Tibial artery (tissue), 4 donors: ENCODE results near the gene KRT77.

Experiments
- DNase-seq, 2 donors: peaks; one replicate each; pipeline ENCODE4 v3.0.0-alpha.2; 2019
- H3K27ac ChIP-seq, 2 donors: fragments of 200-600 bp; sonication (generic) in 1 of 2; 1 replicate in 1 of 2; 2 replicates in 1 of 2; pipeline ENCODE4 v1.5.1; 2018 to 2019; ENCODE audit warnings: mild to moderate bottlenecking in 1 of 2
- H3K27me3 ChIP-seq, 2 donors: fragments of 200-600 bp; sonication (generic) in 1 of 2; one replicate each; pipeline versions ENCODE4 v1.5.1 to v1.6.0; 2016 to 2019
- H3K36me3 ChIP-seq, 3 donors: fragments of 200-600 bp; sonication (generic) in 2 of 3; one replicate each; pipeline ENCODE4 v1.5.1; 2016 to 2019; ENCODE audit warnings: mild to moderate bottlenecking in 2 of 3
- H3K4me1 ChIP-seq, 4 donors: fragments of 200-600 bp; sonication (generic) in 2 of 4; 1 replicate in 3 of 4; 2 replicates in 1 of 4; pipeline ENCODE4 v1.5.1; 2016 to 2019
- H3K4me3 ChIP-seq, 2 donors: fragments of 200-600 bp; sonication (generic) in 1 of 2; 1 replicate in 1 of 2; 2 replicates in 1 of 2; pipeline ENCODE4 v1.5.1; 2018 to 2019; ENCODE audit warnings: mild to moderate bottlenecking in 2 of 2
- H3K9me3 ChIP-seq, 3 donors: fragments of 200-600 bp; sonication (generic) in 1 of 3; one replicate each; pipeline ENCODE4 v1.5.1; 2016 to 2019
- intact Hi-C: fragments of 100-400 bp; cut with DNase I; formaldehyde crosslinking; loops from one replicate; pipeline ENCODE4 v1.15.0; 2023; ENCODE audit warnings: low total_unique reads
- TF ChIP-seq, protein P1 (sequence below), 2 experiments: fragments of 200-600 bp in 1 of 2; fragments of 450-650 bp in 1 of 2; IDR thresholded peaks; one replicate each; pipeline ENCODE4 v1.5.1; 2017 to 2019; ENCODE audit warnings: antibody characterized with exemption in 2 of 2, mild to moderate bottlenecking in 1 of 2, moderate library complexity in 1 of 2

The KRT77 gene

DNA sequence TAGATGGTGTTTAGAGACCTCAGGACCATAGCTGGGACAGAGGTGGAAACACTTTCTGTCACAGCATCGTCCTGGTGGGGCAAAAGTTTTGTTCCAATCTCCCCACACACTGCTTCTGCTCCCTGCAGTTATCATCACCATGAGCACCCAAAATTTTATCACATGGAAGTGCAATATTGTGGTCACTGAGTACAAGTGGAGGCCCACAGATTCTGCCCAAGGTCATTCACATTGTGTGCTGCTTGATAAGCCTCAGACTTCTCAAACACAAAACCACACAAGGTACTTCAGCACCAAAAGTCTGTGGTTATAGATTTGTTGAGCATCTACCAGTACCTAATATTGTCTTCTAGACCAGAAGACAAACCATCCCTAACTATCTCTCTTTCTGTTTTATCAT is 554 bp upstream of the KRT77 start:
- no peaks in the 10 kb centered on the region for H3K9me3 ChIP-seq
- no peak overlapping the region for H3K27ac ChIP-seq
- intact Hi-C loops: no loop called here
- DNase-seq: no peak
- no peak overlapping the region for H3K4me3 ChIP-seq
- no peaks in the 10 kb centered on the region for H3K4me1 ChIP-seq
- no peaks in the 10 kb centered on the region for H3K36me3 ChIP-seq
- TF ChIP-seq, protein P1, sequence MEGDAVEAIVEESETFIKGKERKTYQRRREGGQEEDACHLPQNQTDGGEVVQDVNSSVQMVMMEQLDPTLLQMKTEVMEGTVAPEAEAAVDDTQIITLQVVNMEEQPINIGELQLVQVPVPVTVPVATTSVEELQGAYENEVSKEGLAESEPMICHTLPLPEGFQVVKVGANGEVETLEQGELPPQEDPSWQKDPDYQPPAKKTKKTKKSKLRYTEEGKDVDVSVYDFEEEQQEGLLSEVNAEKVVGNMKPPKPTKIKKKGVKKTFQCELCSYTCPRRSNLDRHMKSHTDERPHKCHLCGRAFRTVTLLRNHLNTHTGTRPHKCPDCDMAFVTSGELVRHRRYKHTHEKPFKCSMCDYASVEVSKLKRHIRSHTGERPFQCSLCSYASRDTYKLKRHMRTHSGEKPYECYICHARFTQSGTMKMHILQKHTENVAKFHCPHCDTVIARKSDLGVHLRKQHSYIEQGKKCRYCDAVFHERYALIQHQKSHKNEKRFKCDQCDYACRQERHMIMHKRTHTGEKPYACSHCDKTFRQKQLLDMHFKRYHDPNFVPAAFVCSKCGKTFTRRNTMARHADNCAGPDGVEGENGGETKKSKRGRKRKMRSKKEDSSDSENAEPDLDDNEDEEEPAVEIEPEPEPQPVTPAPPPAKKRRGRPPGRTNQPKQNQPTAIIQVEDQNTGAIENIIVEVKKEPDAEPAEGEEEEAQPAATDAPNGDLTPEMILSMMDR (IDR thresholded peaks at IDR 0.05): no peak
- H3K27me3 ChIP-seq: peaks cover 0 to 45% of the 10 kb centered on the region in 2 donors

DNA sequence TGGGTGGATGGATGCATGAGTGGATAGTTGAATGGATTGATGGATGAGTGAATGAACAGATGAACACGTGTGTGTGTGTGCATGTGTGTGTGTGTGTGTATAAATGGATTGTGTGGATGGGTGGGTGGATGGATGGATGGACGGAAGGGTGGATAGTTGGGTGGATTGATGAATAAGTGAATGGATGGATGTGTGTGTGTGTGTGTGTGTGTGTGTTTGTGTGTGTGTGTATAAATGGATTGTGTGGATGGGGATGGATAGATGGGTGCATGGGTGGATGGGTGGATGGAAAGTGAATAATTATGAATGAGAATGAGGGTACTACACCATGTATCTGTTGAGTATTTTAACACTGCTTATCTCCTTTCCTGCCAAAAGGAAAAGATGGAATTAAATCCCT is 986 bp downstream of the KRT77 start:
- no peaks in the 10 kb centered on the region for H3K4me1 ChIP-seq

DNA sequence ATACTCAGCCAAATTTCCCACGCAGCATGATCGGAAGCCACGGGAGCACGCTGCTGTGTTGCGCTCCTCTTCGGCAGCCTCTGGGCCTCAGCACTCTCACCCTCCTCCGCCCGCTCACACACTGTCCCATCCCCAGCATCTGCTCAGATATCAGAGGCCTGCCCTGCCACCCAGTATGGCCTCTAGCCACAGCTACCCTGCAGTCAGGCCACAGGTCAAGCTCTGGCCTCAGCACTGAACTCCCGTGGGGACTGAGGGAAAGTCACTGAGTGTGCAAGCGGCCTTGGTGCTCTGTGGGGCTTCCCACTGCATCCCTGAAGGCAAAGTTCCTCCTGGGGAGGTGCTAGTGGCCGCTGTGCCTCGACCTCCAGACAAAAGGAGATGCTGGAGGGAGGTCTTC is 2.0 kb downstream of the KRT77 start:
- TF ChIP-seq, protein P1 (IDR thresholded peaks at IDR 0.05): no peak
- intact Hi-C loops: no loop called here
- Histone ChIP-seq H3K36me3 (no peaks in the 10 kb centered on the region), H3K27me3 (peaks cover 0 to 54% of the 10 kb centered on the region in 2 donors), H3K4me3 (no peak overlapping the region), H3K27ac (no peak overlapping the region), H3K4me1 (no peaks in the 10 kb centered on the region), H3K9me3 (no peaks in the 10 kb centered on the region)
- no peak for DNase-seq

More for the DNA sequence above, 986 bp downstream of the KRT77 start:
- DNase-seq: no peak
- Histone ChIP-seq H3K27me3 (peaks cover 0 to 58% of the 10 kb centered on the region in 2 donors), H3K36me3 (no peaks in the 10 kb centered on the region), H3K27ac (no peak overlapping the region), H3K4me3 (no peak overlapping the region), H3K9me3 (no peaks in the 10 kb centered on the region)
- TF ChIP-seq, protein P1 (IDR thresholded peaks at IDR 0.05): no peak
- intact Hi-C loops: no loop called here

DNA sequence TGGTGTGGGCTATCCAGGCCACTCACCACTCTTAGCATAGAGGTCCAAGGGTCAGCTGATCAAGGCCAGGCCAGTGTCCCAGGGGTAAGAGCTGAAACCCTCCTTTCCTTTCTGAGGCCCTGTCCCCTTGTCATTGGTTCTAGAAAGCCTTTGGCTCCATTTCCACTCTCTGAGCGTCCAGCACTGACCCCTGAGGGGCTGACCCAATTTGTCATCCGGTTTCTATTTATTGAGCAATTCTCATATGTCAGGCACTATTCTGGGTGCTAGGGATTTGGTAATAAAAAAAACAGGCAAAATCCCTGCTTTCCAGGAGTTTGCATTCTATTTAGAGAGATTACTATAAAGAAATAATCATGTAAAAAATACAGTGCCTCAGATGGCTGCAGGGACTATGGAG is 3.4 kb downstream of the KRT77 start:
- H3K4me3 ChIP-seq: no peak overlapping the region
- TF ChIP-seq, protein P1 (IDR thresholded peaks at IDR 0.05): no peak
- DNase-seq: no peak
- peaks cover 0 to 54% of the 10 kb centered on the region in 2 donors for H3K27me3 ChIP-seq
- no peak overlapping the region for H3K27ac ChIP-seq
- no peaks in the 10 kb centered on the region for H3K9me3 ChIP-seq
- intact Hi-C loops: no loop called here
- H3K4me1 ChIP-seq: no peaks in the 10 kb centered on the region
- no peaks in the 10 kb centered on the region for H3K36me3 ChIP-seq

DNA sequence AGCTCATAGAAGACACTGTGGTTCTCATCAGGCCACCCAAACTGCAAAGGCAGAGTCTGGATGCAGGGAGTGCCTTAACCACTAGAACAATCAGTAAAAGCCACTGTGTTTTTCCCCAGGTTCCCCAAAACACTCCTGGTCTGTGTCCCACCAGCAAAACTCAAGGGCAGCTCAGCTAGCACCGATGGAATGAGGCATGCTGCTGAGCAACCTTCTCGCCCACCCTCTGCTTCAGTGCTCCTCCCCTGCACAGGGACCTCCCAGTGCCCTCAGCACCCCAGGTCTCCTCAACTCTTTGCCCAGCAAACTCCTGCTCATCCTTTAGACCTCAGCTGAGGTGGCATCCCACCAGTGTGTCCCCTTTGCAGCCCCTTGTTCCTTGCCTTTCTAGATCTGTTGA is 4.0 kb downstream of the KRT77 start:
- intact Hi-C loops: no loop called here
- Histone ChIP-seq H3K4me1 (no peaks in the 10 kb centered on the region), H3K27ac (no peak overlapping the region), H3K4me3 (no peak overlapping the region), H3K27me3 (peaks cover 0 to 60% of the 10 kb centered on the region in 2 donors), H3K9me3 (no peaks in the 10 kb centered on the region), H3K36me3 (no peaks in the 10 kb centered on the region)
- no peak for DNase-seq
- TF ChIP-seq, protein P1 (IDR thresholded peaks at IDR 0.05): no peak
